ENCODE results near the gene S100A4.

- TF ChIP-seq, protein P1, sequence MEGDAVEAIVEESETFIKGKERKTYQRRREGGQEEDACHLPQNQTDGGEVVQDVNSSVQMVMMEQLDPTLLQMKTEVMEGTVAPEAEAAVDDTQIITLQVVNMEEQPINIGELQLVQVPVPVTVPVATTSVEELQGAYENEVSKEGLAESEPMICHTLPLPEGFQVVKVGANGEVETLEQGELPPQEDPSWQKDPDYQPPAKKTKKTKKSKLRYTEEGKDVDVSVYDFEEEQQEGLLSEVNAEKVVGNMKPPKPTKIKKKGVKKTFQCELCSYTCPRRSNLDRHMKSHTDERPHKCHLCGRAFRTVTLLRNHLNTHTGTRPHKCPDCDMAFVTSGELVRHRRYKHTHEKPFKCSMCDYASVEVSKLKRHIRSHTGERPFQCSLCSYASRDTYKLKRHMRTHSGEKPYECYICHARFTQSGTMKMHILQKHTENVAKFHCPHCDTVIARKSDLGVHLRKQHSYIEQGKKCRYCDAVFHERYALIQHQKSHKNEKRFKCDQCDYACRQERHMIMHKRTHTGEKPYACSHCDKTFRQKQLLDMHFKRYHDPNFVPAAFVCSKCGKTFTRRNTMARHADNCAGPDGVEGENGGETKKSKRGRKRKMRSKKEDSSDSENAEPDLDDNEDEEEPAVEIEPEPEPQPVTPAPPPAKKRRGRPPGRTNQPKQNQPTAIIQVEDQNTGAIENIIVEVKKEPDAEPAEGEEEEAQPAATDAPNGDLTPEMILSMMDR (IDR thresholded peaks at IDR 0.05; ENCODE audit: insufficient read depth, low read depth, low read length), result no peak
- no peak for TF ChIP-seq EZH2 (IDR thresholded peaks at IDR 0.05; ENCODE audit: insufficient read depth, low read length)
Measured at GRCh38 chr1:153563483-153563901, 17.9 kb upstream of the S100A4 start.

Measured in astrocyte (in vitro differentiated cells and primary cell).